ENCODE measurements around the gene UBXN11. TPM values are rescaled to one million over a fixed set of nuclear protein-coding genes. Genes with fewer than 3 reads are reported as not detected.

The UBXN11 gene
- total RNA-seq, 1 donor: 5.8 TPM

DNA sequence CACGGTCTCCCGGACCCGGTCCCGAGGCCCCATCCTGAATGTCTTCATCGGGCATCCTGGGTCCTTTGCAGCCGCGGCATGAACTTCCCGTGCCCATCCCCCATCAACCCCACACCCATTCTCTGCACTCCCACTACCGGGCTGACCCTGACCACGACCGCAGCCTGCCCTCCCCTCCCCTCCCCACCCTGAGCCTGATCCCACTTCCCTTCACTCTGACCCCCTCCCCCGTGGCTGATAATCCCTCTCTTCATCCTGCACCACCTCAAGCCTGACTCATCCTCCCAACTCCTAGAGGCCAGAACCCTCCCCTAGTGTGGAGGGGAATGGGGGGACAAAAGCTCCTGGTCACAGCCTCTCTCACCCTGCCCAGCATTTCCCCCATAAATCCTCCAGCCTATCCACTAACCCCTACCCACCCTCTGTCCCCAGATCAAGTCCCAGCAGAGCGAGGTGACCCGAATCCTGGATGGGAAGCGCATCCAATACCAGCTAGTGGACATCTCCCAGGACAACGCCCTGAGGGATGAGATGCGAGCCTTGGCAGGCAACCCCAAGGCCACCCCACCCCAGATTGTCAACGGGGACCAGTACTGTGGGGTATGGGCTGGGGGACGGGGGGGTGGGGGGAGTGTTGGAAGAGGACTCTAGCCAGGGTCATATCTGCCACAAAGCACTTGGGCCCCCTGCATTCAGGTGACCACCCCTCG, 25.9 kb downstream of the UBXN11 start:
- peak; percentile 95 for DNase-seq (ENCODE audit: insufficient read length, low spot score, missing footprints)
- peak overlapping the region; percentile 76 for H3K27ac ChIP-seq (ENCODE audit: low read depth, low read length)
- peaks cover 46% of the 10 kb centered on the region for H3K79me2 ChIP-seq (ENCODE audit: insufficient read depth, low read length)
- H3K4me3 ChIP-seq (ENCODE audit: insufficient read depth, low read length): peak overlapping the region; percentile 88
- no peaks in the 10 kb centered on the region for H3K9me3 ChIP-seq (ENCODE audit: low read depth, low read length)
- peaks cover 25% of the 10 kb centered on the region for H4K20me1 ChIP-seq (ENCODE audit: insufficient read depth, low read length)
- H3K27me3 ChIP-seq (ENCODE audit: insufficient read depth, low read length): no peaks in the 10 kb centered on the region
- TF ChIP-seq, protein P1, sequence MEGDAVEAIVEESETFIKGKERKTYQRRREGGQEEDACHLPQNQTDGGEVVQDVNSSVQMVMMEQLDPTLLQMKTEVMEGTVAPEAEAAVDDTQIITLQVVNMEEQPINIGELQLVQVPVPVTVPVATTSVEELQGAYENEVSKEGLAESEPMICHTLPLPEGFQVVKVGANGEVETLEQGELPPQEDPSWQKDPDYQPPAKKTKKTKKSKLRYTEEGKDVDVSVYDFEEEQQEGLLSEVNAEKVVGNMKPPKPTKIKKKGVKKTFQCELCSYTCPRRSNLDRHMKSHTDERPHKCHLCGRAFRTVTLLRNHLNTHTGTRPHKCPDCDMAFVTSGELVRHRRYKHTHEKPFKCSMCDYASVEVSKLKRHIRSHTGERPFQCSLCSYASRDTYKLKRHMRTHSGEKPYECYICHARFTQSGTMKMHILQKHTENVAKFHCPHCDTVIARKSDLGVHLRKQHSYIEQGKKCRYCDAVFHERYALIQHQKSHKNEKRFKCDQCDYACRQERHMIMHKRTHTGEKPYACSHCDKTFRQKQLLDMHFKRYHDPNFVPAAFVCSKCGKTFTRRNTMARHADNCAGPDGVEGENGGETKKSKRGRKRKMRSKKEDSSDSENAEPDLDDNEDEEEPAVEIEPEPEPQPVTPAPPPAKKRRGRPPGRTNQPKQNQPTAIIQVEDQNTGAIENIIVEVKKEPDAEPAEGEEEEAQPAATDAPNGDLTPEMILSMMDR (IDR thresholded peaks at IDR 0.05; ENCODE audit: extremely low read depth, low read depth, low read length): no peak
- H3K36me3 ChIP-seq (ENCODE audit: insufficient read depth, low read length): peaks cover 41% of the 10 kb centered on the region
- peaks cover 85% of the 10 kb centered on the region for H3K4me1 ChIP-seq (ENCODE audit: insufficient read depth, low read length)
- H2AFZ ChIP-seq (ENCODE audit: low read length): no peak overlapping the region
- peak overlapping the region; percentile 90 for H3K4me2 ChIP-seq (ENCODE audit: insufficient read depth, low read length)

DNA sequence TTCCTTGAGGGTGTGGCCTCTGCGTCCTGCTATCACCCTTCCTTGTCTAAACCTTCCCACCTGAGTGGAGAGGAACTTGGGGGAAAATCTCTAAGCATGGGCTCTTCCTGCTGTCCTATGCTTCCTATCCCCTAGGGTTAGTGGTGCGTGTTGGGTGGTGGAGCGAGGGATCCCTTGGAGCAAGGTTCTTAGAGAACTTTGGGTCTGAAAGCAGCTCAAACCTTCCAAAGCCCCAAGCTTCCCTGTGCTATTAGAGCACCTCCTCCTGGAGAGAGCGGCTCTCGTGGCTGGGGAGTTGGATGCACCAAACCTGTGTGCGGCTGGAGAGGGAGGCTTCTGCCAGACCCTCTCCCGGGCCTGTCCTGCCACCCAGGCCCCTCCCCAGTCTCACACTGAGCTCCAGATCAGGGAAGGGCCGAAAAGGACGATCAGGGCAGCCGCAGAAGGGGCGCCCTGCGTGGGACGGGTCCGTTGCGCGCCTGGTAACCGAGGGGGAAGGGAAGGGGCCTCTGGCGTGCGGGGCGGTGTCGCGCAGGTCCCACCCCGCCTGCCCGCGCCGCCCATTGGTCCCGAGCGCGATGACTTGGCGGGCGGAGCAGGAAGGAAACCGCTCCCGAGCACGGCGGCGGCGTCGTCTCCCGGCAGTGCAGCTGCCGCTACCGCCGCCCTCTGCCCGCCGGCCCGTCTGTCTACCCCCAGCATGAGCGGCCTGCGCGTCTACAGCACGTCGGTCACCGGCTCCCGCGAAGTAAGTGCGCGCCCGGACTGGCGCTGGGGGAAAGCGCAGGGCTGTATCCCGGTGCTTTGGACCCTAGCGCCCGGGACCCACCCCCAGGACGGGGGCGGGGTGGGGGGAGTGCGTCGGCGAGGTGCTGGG, 26.7 kb downstream of the UBXN11 start, which contains the start of gene SH3BGRL3:
Gene SH3BGRL3 (plus strand): TSS at position 631 of the 877 bp plus-strand sequence. CDS start 70 bp downstream, at position 701.
- DNase-seq (ENCODE audit: insufficient read length, low spot score, missing footprints): peak; percentile 97
- Histone ChIP-seq H4K20me1 (ENCODE audit: insufficient read depth, low read length) (peaks cover 22% of the 10 kb centered on the region), H3K9me3 (ENCODE audit: low read depth, low read length) (no peaks in the 10 kb centered on the region), H3K79me2 (ENCODE audit: insufficient read depth, low read length) (peaks cover 46% of the 10 kb centered on the region), H3K27ac (ENCODE audit: low read depth, low read length) (peak within 1 kb of the TSS; percentile 76), H3K36me3 (ENCODE audit: insufficient read depth, low read length) (peaks cover 41% of the 10 kb centered on the region), H3K4me2 (ENCODE audit: insufficient read depth, low read length) (peak within 1 kb of the TSS; percentile 90), H3K4me1 (ENCODE audit: insufficient read depth, low read length) (peaks cover 88% of the 10 kb centered on the region), H3K27me3 (ENCODE audit: insufficient read depth, low read length) (no peaks in the 10 kb centered on the region), H2AFZ (ENCODE audit: low read length) (peak within 1 kb of the TSS; percentile 69), H3K4me3 (ENCODE audit: insufficient read depth, low read length) (peak within 1 kb of the TSS; percentile 88)
- TF ChIP-seq, protein P1 (IDR thresholded peaks at IDR 0.05; ENCODE audit: extremely low read depth, low read depth, low read length): peak; percentile 53

DNA sequence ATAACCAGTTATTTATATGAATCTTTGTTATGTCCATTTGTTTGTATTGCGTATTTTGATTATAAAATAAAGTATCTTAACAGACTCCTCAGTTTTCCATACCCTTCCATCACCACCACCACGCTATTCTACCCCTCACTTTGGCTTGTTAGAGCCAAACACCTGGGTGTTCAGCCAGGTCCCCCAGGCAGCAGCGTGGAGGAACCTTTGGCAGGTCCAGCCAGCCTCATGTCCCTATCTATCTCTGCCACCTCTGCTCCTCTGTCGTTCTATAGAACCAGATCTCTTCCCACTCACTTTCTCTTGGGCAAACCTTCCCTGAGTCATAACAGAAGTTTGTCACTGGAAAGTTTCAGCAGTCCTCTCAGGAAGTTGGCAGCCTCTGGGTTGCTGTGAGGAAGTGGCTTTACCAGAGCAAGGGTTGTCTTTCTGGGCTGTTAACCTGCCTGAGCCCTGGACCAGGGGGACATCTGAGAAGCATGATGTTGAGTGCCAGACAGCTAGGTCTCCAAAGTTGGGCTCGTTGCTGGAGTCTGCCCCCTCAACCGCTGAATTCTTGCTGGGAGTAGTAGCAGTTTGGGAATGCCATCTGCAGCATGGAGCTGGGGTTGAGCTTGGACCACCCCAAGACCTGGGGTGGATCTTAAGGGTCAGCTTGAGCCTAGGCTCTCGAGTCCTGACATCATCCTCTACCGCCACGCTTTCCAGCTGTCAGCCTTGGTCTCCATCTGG, 27.5 kb downstream of the UBXN11 start:
- H3K36me3 ChIP-seq (ENCODE audit: insufficient read depth, low read length): peaks cover 40% of the 10 kb centered on the region
- H2AFZ ChIP-seq (ENCODE audit: low read length): no peak overlapping the region
- H3K4me2 ChIP-seq (ENCODE audit: insufficient read depth, low read length): peak overlapping the region; percentile 90
- H3K9me3 ChIP-seq (ENCODE audit: low read depth, low read length): no peaks in the 10 kb centered on the region
- H3K27ac ChIP-seq (ENCODE audit: low read depth, low read length): peak overlapping the region; percentile 76
- H3K4me1 ChIP-seq (ENCODE audit: insufficient read depth, low read length): peaks cover 80% of the 10 kb centered on the region
- peak; percentile 92 for DNase-seq (ENCODE audit: insufficient read length, low spot score, missing footprints)
- H3K27me3 ChIP-seq (ENCODE audit: insufficient read depth, low read length): no peaks in the 10 kb centered on the region
- peak overlapping the region; percentile 88 for H3K4me3 ChIP-seq (ENCODE audit: insufficient read depth, low read length)
- peaks cover 22% of the 10 kb centered on the region for H4K20me1 ChIP-seq (ENCODE audit: insufficient read depth, low read length)
- H3K79me2 ChIP-seq (ENCODE audit: insufficient read depth, low read length): peaks cover 46% of the 10 kb centered on the region
- TF ChIP-seq, protein P1 (IDR thresholded peaks at IDR 0.05; ENCODE audit: extremely low read depth, low read depth, low read length): no peak
